SU-DHL-6 (cell line): ENCODE results near the gene HOXB6.

Source experiments
- H2AFZ ChIP-seq: fragments of 200-600 bp; sonication (generic); 2 replicates; pipeline ENCODE4 v1.6.1; 2014; ENCODE audit warnings: low read depth, mild to moderate bottlenecking, moderate library complexity, mixed read lengths, antibody characterized with exemption, low read length; ENCODE audit not compliant: severe bottlenecking
- H3F3A ChIP-seq: fragments of 200-600 bp; shearing (Covaris generic); 2 replicates; pipeline ENCODE4 v1.6.0; 2016; ENCODE audit warnings: antibody characterized with exemption, mild to moderate bottlenecking; ENCODE audit not compliant: insufficient read depth
- H3K27ac ChIP-seq: fragments of 200-600 bp; sonication (generic); 2 replicates; pipeline ENCODE4 v1.5.1; 2016; ENCODE audit warnings: low read depth, mild to moderate bottlenecking, low read length, moderate library complexity, mixed read lengths
- H3K27me3 ChIP-seq: fragments of 200-600 bp; sonication (generic), shearing (Covaris generic); 2 replicates; pipeline ENCODE4 v1.6.0; 2014; ENCODE audit warnings: mild to moderate bottlenecking, low read length
- H3K36me3 ChIP-seq: fragments of 200-600 bp; sonication (generic); 2 replicates; pipeline ENCODE4 v1.6.1; 2014; ENCODE audit warnings: mild to moderate bottlenecking, low read length, mixed read lengths
- H3K4me2 ChIP-seq: fragments of 300-600, 200-600 bp; shearing (Covaris generic), sonication (generic); 2 replicates; pipeline ENCODE4 v1.6.0; 2014; ENCODE audit warnings: low read length, low read depth, mild to moderate bottlenecking; ENCODE audit not compliant: poor library complexity, severe bottlenecking
- H3K4me3 ChIP-seq: fragments of 200-600 bp; sonication (generic); 2 replicates; pipeline ENCODE4 v1.5.1; 2014; ENCODE audit warnings: antibody characterized with exemption, low read length, mild to moderate bottlenecking, mixed read lengths; ENCODE audit not compliant: insufficient read depth, poor library complexity, severe bottlenecking
- H3K79me2 ChIP-seq: fragments of 200-600 bp; sonication (generic); 2 replicates; pipeline ENCODE4 v1.6.1; 2014; ENCODE audit warnings: mild to moderate bottlenecking, low read length, moderate library complexity; ENCODE audit not compliant: insufficient read depth
- H3K9ac ChIP-seq: fragments of 200-600 bp; sonication (generic); 2 replicates; pipeline ENCODE4 v1.7.0; 2014; ENCODE audit warnings: mild to moderate bottlenecking, low read length
- H3K9me2 ChIP-seq: fragments of 200-600 bp; sonication (generic); replicated peaks from 2 replicates; pipeline ENCODE4 v1.6.1; 2014; ENCODE audit warnings: low read length; ENCODE audit not compliant: insufficient read depth
- H3K9me3 ChIP-seq: fragments of 200-600 bp; sonication (generic); 2 replicates; pipeline ENCODE4 v1.6.1; 2014; ENCODE audit warnings: low read length, mixed read lengths; ENCODE audit not compliant: insufficient read depth
- H4K20me1 ChIP-seq: fragments of 200-600 bp; sonication (generic); 2 replicates; pipeline ENCODE4 v1.6.1; 2014; ENCODE audit warnings: low read depth, mild to moderate bottlenecking, antibody characterized with exemption, low read length, moderate library complexity, mixed read lengths
- CTCF ChIP-seq: fragments of 200-600 bp; sonication (generic); IDR thresholded peaks from one replicate; pipeline ENCODE4 v1.5.1; 2017; ENCODE audit warnings: antibody characterized with exemption, mild to moderate bottlenecking, low read length, moderate library complexity; ENCODE audit not compliant: insufficient read depth, poor library complexity, severe bottlenecking
- EZH2phosphoT487 ChIP-seq: fragments of 200-600 bp; sonication (generic), shearing (Covaris generic); conservative IDR thresholded peaks from 2 replicates; pipeline ENCODE4 v1.6.1; 2018; ENCODE audit warnings: mild to moderate bottlenecking, antibody characterized with exemption, low read length, moderate library complexity, mixed read lengths

HOXB6 gene

GRCh38 chr17:48593126-48593829 lies 11.5 kb downstream of the HOXB6 start, which contains the start of gene HOXB5:
Gene HOXB5, minus strand, starts transcription at chr17:48593779. Its CDS starts 97 bp downstream, at chr17:48593682.
- Histone ChIP-seq H3K27me3 (no peaks in the 10 kb centered on the region), H3K36me3 (no peaks in the 10 kb centered on the region), H3K27ac (no peak within 1 kb of the TSS), H3K4me2 (no peak within 1 kb of the TSS), H2AFZ (no peak within 1 kb of the TSS), H3K9me2 (no peaks in the 10 kb centered on the region), H3K9me3 (no peaks in the 10 kb centered on the region), H3K79me2 (no peaks in the 10 kb centered on the region), H3F3A (no peaks in the 10 kb centered on the region), H4K20me1 (no peaks in the 10 kb centered on the region), H3K4me3 (no peak within 1 kb of the TSS), H3K9ac (no peak within 1 kb of the TSS)
- TF ChIP-seq EZH2phosphoT487 (no peak), CTCF (no peak)

GRCh38 chr17:48592577-48592976 lies 12.2 kb downstream of the HOXB6 start:
- TF ChIP-seq CTCF (no peak), EZH2phosphoT487 (no peak)
- Histone ChIP-seq H3F3A (no peaks in the 10 kb centered on the region), H3K4me2 (no peak overlapping the region), H3K9me3 (no peaks in the 10 kb centered on the region), H3K79me2 (no peaks in the 10 kb centered on the region), H3K4me3 (no peak overlapping the region), H3K27me3 (no peaks in the 10 kb centered on the region), H3K36me3 (no peaks in the 10 kb centered on the region), H3K9me2 (no peaks in the 10 kb centered on the region), H3K27ac (no peak overlapping the region), H3K9ac (no peak overlapping the region), H2AFZ (no peak overlapping the region), H4K20me1 (no peaks in the 10 kb centered on the region)

- no peaks in the 10 kb centered on the region for H3K79me2 ChIP-seq
- no peak overlapping the region for H3K4me2 ChIP-seq
- H3K27ac ChIP-seq: no peak overlapping the region
- no peaks in the 10 kb centered on the region for H3K9me2 ChIP-seq
- no peak overlapping the region for H3K4me3 ChIP-seq
- no peaks in the 10 kb centered on the region for H3K36me3 ChIP-seq
- TF ChIP-seq CTCF (no peak), EZH2phosphoT487 (no peak)
- no peaks in the 10 kb centered on the region for H4K20me1 ChIP-seq
- H3K9ac ChIP-seq: no peak overlapping the region
- no peak overlapping the region for H2AFZ ChIP-seq
- H3K9me3 ChIP-seq: no peaks in the 10 kb centered on the region
- H3F3A ChIP-seq: no peaks in the 10 kb centered on the region
- H3K27me3 ChIP-seq: no peaks in the 10 kb centered on the region
These were observed 12.7 kb downstream of the HOXB6 start for GRCh38 chr17:48592057-48592514.
